ENCODE results near the gene CPPED1.

Gene CPPED1

DNA sequence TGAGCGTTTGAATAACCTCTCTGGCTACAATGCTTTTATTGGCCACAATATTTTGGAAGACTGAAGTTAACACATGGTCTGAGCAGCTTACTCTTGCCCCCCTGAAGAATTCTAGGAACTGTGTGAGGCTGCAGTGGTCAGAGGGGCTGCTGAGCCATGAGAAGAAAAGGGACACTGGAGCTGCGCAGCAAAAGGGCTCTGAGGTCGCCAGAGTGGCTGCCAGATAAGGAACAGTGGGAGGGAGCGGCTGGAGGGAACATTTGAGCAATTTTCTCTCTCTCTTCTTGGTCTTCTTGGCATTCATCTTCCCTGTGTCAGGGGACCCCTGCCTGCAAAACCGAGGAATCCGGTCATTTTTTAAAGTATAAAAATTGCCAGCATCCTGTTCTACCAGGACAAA lies 66.1 kb downstream of the CPPED1 start:
- H3K4me3 ChIP-seq (ENCODE audit: low read depth, low read length) = no peak overlapping the region
- no peak for TF ChIP-seq CTCF (IDR thresholded peaks at IDR 0.05; ENCODE audit: insufficient read depth, low read depth, low read length, missing control alignments)
- DNase-seq (ENCODE audit: low read depth) = no peak

DNA sequence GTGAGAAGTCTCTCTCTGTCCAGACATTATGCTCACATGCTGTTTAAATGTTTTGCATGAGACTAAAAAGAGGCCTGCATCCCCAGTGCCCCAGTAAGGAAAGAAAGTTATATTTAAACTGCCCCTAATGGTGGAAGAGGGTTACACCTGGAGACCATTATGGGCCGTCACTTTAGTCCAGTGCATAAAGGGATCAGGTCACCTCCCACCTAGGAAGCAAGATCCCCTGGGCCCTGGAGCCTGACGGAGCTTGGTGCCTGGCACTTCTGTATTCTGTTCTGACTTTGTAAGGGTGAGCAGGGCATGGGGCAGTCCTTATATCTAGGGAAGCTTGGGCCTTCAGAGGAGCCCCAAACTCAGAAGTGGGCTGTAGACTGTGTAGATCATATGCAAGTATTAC lies 67.9 kb downstream of the CPPED1 start:
- TF ChIP-seq CTCF (IDR thresholded peaks at IDR 0.05; ENCODE audit: insufficient read depth, low read depth, low read length, missing control alignments) = no peak
- no peak for DNase-seq (ENCODE audit: low read depth)
- no peak overlapping the region for H3K4me3 ChIP-seq (ENCODE audit: low read depth, low read length)

DNA sequence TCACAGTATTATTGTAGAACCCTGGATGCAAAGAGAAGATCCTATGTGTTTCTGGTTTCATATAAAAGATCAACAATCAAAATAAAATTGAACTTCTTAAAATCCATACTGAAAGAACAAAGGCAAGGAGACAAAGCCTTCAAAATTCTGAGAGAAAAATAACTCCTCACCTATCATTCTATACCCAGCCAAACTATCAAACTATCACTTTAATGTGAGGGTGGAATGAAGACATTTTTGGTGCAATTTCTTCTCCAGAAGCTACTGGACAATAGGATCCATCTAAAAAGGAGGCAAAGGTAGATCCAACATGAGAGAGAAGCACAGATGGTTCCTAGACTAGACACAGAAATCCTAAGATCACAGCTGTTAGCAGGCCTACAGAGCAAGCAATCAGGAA lies 71.1 kb downstream of the CPPED1 start:
- no peak overlapping the region for H3K4me3 ChIP-seq (ENCODE audit: low read depth, low read length)
- TF ChIP-seq CTCF (IDR thresholded peaks at IDR 0.05; ENCODE audit: insufficient read depth, low read depth, low read length, missing control alignments) = no peak
- no peak for DNase-seq (ENCODE audit: low read depth)

GRCh38 chr16:12729448-12729847 lies 74.2 kb downstream of the CPPED1 start:
- DNase-seq (ENCODE audit: low read depth) = peak; percentile 18
- no peak for TF ChIP-seq CTCF (IDR thresholded peaks at IDR 0.05; ENCODE audit: insufficient read depth, low read depth, low read length, missing control alignments)
- no peak overlapping the region for H3K4me3 ChIP-seq (ENCODE audit: low read depth, low read length)

- DNase-seq (ENCODE audit: low read depth) = no peak
- H3K4me3 ChIP-seq (ENCODE audit: low read depth, low read length) = no peak overlapping the region
- no peak for TF ChIP-seq CTCF (IDR thresholded peaks at IDR 0.05; ENCODE audit: insufficient read depth, low read depth, low read length, missing control alignments)
These were observed 75.2 kb downstream of the CPPED1 start for GRCh38 chr16:12728469-12728868.

GRCh38 chr16:12724226-12724625 lies 79.5 kb downstream of the CPPED1 start:
- no peak for TF ChIP-seq CTCF (IDR thresholded peaks at IDR 0.05; ENCODE audit: insufficient read depth, low read depth, low read length, missing control alignments)
- H3K4me3 ChIP-seq (ENCODE audit: low read depth, low read length) = no peak overlapping the region
- DNase-seq (ENCODE audit: low read depth) = no peak

DNA sequence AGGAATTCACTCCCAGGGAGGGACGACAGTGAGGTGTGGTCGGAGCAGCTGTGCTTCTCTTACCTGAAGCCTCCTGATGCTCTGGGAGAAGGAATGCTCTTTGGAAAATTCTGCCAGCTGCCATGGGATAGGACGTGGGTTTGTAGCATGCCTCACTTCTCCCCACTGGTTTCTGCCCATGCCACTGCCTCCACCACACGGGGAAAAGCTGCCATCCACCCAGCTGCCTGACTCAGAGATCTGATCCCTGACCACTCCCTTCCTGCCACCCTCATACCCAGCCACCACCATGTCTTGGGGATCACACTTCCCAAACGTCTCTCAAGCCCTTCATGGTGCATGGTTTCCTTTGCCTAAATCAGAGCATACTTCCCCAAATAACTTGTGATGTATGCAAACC lies 80.0 kb downstream of the CPPED1 start:
- TF ChIP-seq CTCF (IDR thresholded peaks at IDR 0.05; ENCODE audit: insufficient read depth, low read depth, low read length, missing control alignments) = no peak
- H3K4me3 ChIP-seq (ENCODE audit: low read depth, low read length) = no peak overlapping the region
- DNase-seq (ENCODE audit: low read depth) = no peak
